Parathyroid adenoma (tissue), 2 donors: ENCODE data around the gene LAMB4.

Experiments used
- H2AFZ ChIP-seq: fragments of 300-600 bp; sonication (generic); one replicate; pipeline ENCODE4 v1.7.0; 2017; ENCODE audit warnings: antibody characterized with exemption, mild to moderate bottlenecking
- H3K27ac ChIP-seq: fragments of 300-600 bp; sonication (generic); one replicate; pipeline ENCODE4 v1.7.0; 2017
- H3K27me3 ChIP-seq: fragments of 300-600 bp; sonication (generic); one replicate; pipeline ENCODE4 v1.7.0; 2017; ENCODE audit warnings: low read length; ENCODE audit not compliant: control insufficient read depth, insufficient read depth
- H3K36me3 ChIP-seq: fragments of 300-600 bp; sonication (generic); one replicate; pipeline ENCODE4 v1.7.0; 2017; ENCODE audit warnings: low read length; ENCODE audit not compliant: control insufficient read depth, insufficient read depth
- H3K4me1 ChIP-seq: fragments of 300-600 bp; sonication (generic); one replicate; pipeline ENCODE4 v1.7.0; 2017; ENCODE audit warnings: control low read depth
- H3K4me2 ChIP-seq: fragments of 300-600 bp; sonication (generic); one replicate; pipeline ENCODE4 v1.7.0; 2017; ENCODE audit warnings: low read length
- H3K4me3 ChIP-seq: fragments of 300-600 bp; sonication (generic); one replicate; pipeline ENCODE4 v1.7.0; 2017; ENCODE audit warnings: low read depth, low read length
- H3K79me2 ChIP-seq: fragments of 300-600 bp; sonication (generic); one replicate; pipeline ENCODE4 v1.7.0; 2017; ENCODE audit warnings: control low read depth
- H3K9ac ChIP-seq: fragments of 300-600 bp; sonication (generic); one replicate; pipeline ENCODE4 v1.7.0; 2017; ENCODE audit warnings: mild to moderate bottlenecking
- H3K9me3 ChIP-seq: fragments of 300-600 bp; sonication (generic); one replicate; pipeline ENCODE4 v1.7.0; 2017; ENCODE audit warnings: low read length; ENCODE audit not compliant: control insufficient read depth
- TF ChIP-seq, protein P1 (sequence below): fragments of 300-600 bp; sonication (generic); IDR thresholded peaks from one replicate; pipeline ENCODE4 v1.7.0; 2017; ENCODE audit warnings: antibody characterized with exemption, mild to moderate bottlenecking
- donor health status: primary hyperparathyroidism.

LAMB4 gene

DNA sequence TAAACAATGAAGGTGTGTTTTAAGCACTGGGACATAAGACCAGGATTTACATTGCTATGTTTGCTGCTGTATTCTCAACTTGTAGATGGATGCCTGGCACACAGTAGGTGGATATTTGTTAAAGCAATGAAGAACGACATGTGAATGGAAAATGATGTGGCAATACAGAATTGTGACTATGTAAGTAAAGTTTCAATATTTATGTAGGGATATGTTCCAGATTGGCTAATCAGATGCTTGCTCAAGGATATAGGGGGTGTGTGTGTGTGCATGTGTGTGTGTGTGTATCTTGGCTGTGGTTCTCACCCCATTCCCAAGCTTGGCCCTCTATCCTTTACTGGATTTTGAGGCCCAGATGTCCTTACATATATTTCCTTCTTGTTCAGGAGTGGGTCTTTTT lies 84.5 kb downstream of the LAMB4 start:
- no peaks in the 10 kb centered on the region for H3K36me3 ChIP-seq
- TF ChIP-seq, protein P1, sequence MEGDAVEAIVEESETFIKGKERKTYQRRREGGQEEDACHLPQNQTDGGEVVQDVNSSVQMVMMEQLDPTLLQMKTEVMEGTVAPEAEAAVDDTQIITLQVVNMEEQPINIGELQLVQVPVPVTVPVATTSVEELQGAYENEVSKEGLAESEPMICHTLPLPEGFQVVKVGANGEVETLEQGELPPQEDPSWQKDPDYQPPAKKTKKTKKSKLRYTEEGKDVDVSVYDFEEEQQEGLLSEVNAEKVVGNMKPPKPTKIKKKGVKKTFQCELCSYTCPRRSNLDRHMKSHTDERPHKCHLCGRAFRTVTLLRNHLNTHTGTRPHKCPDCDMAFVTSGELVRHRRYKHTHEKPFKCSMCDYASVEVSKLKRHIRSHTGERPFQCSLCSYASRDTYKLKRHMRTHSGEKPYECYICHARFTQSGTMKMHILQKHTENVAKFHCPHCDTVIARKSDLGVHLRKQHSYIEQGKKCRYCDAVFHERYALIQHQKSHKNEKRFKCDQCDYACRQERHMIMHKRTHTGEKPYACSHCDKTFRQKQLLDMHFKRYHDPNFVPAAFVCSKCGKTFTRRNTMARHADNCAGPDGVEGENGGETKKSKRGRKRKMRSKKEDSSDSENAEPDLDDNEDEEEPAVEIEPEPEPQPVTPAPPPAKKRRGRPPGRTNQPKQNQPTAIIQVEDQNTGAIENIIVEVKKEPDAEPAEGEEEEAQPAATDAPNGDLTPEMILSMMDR: no peak
- H3K4me1 ChIP-seq: no peaks in the 10 kb centered on the region
- no peak overlapping the region for H2AFZ ChIP-seq
- H3K9ac ChIP-seq: no peak overlapping the region
- H3K79me2 ChIP-seq: no peaks in the 10 kb centered on the region
- H3K4me3 ChIP-seq: no peak overlapping the region
- no peaks in the 10 kb centered on the region for H3K27me3 ChIP-seq
- H3K9me3 ChIP-seq: no peaks in the 10 kb centered on the region
- H3K27ac ChIP-seq: no peak overlapping the region
- no peak overlapping the region for H3K4me2 ChIP-seq

DNA sequence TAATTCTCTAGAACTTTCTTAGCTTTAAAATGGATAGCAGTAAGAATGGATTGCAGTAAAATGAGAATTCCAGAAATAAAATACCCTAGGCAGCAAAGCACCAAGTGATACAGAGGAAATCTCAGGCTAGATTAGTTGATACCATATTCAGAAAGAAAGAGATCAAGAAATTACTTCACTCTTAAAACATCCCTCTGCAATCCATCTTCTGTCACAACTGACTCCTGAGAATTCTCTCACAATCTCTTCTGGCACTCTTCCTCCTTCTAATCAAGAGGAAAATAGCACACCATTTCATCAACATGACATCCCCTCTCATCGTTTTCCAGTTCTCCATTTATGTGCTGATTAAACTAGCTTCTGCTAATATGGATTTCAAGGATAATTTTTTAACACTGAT lies 85.0 kb downstream of the LAMB4 start:
- Histone ChIP-seq H3K4me3 (no peak overlapping the region), H3K9ac (no peak overlapping the region), H3K36me3 (no peaks in the 10 kb centered on the region), H3K4me1 (no peaks in the 10 kb centered on the region), H3K27ac (no peak overlapping the region), H3K79me2 (no peaks in the 10 kb centered on the region), H3K27me3 (no peaks in the 10 kb centered on the region), H3K9me3 (no peaks in the 10 kb centered on the region), H2AFZ (no peak overlapping the region), H3K4me2 (no peak overlapping the region)
- TF ChIP-seq, protein P1: no peak

DNA sequence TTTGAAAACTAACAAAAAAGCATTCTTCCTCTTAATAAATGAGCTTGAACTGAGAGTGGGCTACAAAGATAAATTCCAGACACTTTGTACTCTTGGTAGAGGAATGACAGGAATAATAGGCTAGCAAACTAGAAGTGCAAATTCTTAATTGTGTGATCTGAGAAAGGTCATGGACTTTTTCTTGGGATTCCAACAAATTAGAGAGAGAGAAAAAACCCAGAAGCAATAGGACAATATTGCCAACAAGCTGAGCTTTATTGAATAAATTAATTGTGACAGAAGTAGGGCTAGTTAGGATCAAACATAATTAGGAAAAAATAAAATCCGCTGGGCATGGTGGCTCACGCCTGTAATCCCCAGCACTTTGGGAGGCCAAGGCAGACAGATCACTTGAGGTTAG lies 85.8 kb downstream of the LAMB4 start:
- H3K36me3 ChIP-seq: no peaks in the 10 kb centered on the region
- no peaks in the 10 kb centered on the region for H3K79me2 ChIP-seq
- H3K4me3 ChIP-seq: no peak overlapping the region
- H2AFZ ChIP-seq: no peak overlapping the region
- H3K9me3 ChIP-seq: no peaks in the 10 kb centered on the region
- H3K4me1 ChIP-seq: no peaks in the 10 kb centered on the region
- H3K9ac ChIP-seq: no peak overlapping the region
- TF ChIP-seq, protein P1: no peak
- H3K27me3 ChIP-seq: no peaks in the 10 kb centered on the region
- no peak overlapping the region for H3K27ac ChIP-seq
- no peak overlapping the region for H3K4me2 ChIP-seq

DNA sequence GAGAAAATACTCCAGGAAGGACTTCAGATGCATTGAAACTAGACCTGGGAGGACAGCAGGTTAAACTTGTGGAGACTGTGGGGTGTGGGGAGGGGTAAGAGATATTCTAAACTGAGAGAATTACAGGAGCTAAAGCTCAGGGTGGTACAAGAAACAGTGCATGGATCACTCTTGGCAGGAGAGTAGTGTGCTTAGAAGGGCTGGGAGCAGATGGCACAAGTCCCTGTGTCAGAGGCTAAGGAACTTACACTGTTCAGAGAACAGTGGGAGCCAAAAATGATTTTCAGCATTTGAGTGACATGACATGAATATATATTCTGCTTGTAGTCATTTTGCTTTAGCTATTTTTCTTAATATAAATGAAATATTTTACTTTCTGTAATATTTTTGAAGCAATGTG lies 91.2 kb downstream of the LAMB4 start:
- Histone ChIP-seq H3K9ac (no peak overlapping the region), H2AFZ (no peak overlapping the region), H3K79me2 (no peaks in the 10 kb centered on the region), H3K27ac (no peak overlapping the region), H3K4me2 (no peak overlapping the region), H3K9me3 (no peaks in the 10 kb centered on the region), H3K27me3 (no peaks in the 10 kb centered on the region), H3K4me3 (no peak overlapping the region), H3K36me3 (no peaks in the 10 kb centered on the region), H3K4me1 (peaks cover 7% of the 10 kb centered on the region)
- TF ChIP-seq, protein P1: no peak

DNA sequence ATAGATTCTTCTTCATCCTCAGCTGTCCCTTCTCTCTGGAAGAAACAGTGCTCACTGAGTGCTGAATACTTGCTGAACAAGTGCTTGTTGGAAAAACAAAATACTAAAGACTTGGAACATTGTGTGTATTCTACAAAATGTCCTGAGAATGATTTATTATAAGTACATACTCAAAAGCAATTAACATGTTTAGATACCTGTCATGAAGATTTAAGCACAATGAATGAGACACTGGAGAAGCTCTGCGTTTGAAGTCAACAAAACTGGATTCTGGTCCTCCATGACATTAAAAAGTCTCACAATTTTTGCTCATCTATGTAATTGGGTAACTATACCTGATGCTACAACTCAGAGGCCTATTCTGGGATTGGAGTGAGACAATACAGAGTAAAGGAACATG lies 92.4 kb downstream of the LAMB4 start:
- no peak overlapping the region for H3K4me3 ChIP-seq
- H3K36me3 ChIP-seq: no peaks in the 10 kb centered on the region
- H3K9ac ChIP-seq: no peak overlapping the region
- H3K27ac ChIP-seq: no peak overlapping the region
- no peak overlapping the region for H3K4me2 ChIP-seq
- H2AFZ ChIP-seq: no peak overlapping the region
- TF ChIP-seq, protein P1: no peak
- H3K4me1 ChIP-seq: peaks cover 14% of the 10 kb centered on the region
- H3K79me2 ChIP-seq: no peaks in the 10 kb centered on the region
- no peaks in the 10 kb centered on the region for H3K27me3 ChIP-seq
- no peaks in the 10 kb centered on the region for H3K9me3 ChIP-seq
